Adrenal gland (tissue), 12 donors: ENCODE results near the gene CTU2. TPM values are rescaled to one million over a fixed set of nuclear protein-coding genes. Genes with fewer than 3 reads are reported as not detected.
A peak's percentile ranks its signal among the peaks of the same experiment; 100 is the strongest.

Experiments used
- DNase-seq, 7 donors: peaks; one replicate each; pipeline ENCODE4 v3.0.0-alpha.2; 2019 to 2020
- H3K27ac ChIP-seq, 5 donors: fragments of 200-600 bp; sonication (generic) in 4 of 5; 1 replicate in 3 of 5; 2 replicates in 2 of 5; pipeline versions ENCODE4 v1.5.1 to v1.8.0; 2016 to 2020; ENCODE audit warnings: mild to moderate bottlenecking in 1 of 5
- H3K27me3 ChIP-seq: fragments of 200-600 bp; 2 replicates; pipeline ENCODE4 v1.8.0; 2021
- H3K36me3 ChIP-seq, 2 donors: fragments of 200-600 bp; replicated peaks in 1 of 2; 1 replicate in 1 of 2; 2 replicates in 1 of 2; pipeline versions ENCODE4 v1.5.1 to v1.8.0; 2018 to 2022
- H3K4me1 ChIP-seq, 2 donors: fragments of 200-600 bp; replicated peaks in 1 of 2; 1 replicate in 1 of 2; 2 replicates in 1 of 2; pipeline versions ENCODE4 v1.5.1 to v1.8.0; 2018 to 2021
- H3K4me3 ChIP-seq, 4 donors: fragments of 200-600 bp; sonication (generic) in 3 of 4; one replicate each; pipeline ENCODE4 v1.5.1; 2016 to 2018
- H3K9me3 ChIP-seq, 3 donors: fragments of 200-600 bp; sonication (generic) in 1 of 3; replicated peaks in 1 of 3; 1 replicate in 2 of 3; 2 replicates in 1 of 3; pipeline versions ENCODE4 v1.5.1 to v1.8.0; 2016 to 2021
- POLR2A ChIP-seq, 2 donors: fragments of 450-650 bp; IDR thresholded peaks; one replicate each; pipeline ENCODE4 v1.6.1; 2017; ENCODE audit warnings: antibody characterized with exemption in 2 of 2, mild to moderate bottlenecking in 2 of 2, moderate library complexity in 1 of 2
- WGBS, 4 donors: extraction: QIAGEN DNeasy Blood & Tissue Kit in 2 of 4; methylation state at CpG; one replicate each; pipeline versions ENCODE4 v1.1.5 to v1.1.7; 2013 to 2017; 5-methylcytosine and 5-hydroxymethylcytosine counted together
- intact Hi-C, 2 donors: fragments of 100-400 bp; cut with DNase I; formaldehyde crosslinking; loops; one replicate each; pipeline versions ENCODE4 v1.14.1 to v1.15.0; 2022 to 2023
- polyA plus RNA-seq, 3 donors: library from polyadenylated mRNA; stranded (reverse); fragments of 200-250 nt in 2 of 3; fragments of 350-450 nt in 1 of 3; fragmentation: Illumina TruSeq in 1 of 3; extraction: RNeasy Lipid Tissue Mini Kit (QIAGEN cat#74804) in 1 of 3; gene quantifications; one replicate each; pipeline ENCODE4 v1.2.3, GENCODE V29; 2013 to 2014
- total RNA-seq, 9 donors: library from RNA; depleted of rRNA in 4 of 9; stranded (reverse); fragments of >200 nt in 4 of 9; fragments of 120-200 nt in 1 of 9; fragmentation: NEBNext Ultra II Directional in 1 of 9; extraction: Animal tissue kit (Norgen Biotek cat#: 25700) in 1 of 9; gene quantifications; one replicate each; pipeline versions ENCODE4 v1.1.0 to v1.2.4, GENCODE V29; 2013 to 2023
- TF ChIP-seq, protein P1 (sequence below), 6 experiments: fragments of 450-650 bp in 4 of 6; fragments of 200-600 bp in 2 of 6; sonication (generic) in 1 of 6; IDR thresholded peaks; 1 replicate in 5 of 6; 2 replicates in 1 of 6; pipeline versions ENCODE4 v1.5.1 to v1.8.0; 2016 to 2021; ENCODE audit warnings: antibody characterized with exemption in 6 of 6, mild to moderate bottlenecking in 2 of 6, moderate library complexity in 1 of 6
- donor health status: healthy with polysubstance abuse.
- donor health status: Bipolar disorder and iron deficiency.
- donor health status: DM: yes; HTN: yes; CAD: no.
- donor health status: DM: no; HTN: no; CAD: no.
- donor health status: DM: no; HTN: no; CAD: no.
- donor health status: DM: yes; HTN: yes; CAD: no.

Gene CTU2
- total and polyA plus RNA-seq, 12 donors: 3.6 to 43.8 (median 14.0) TPM

DNA sequence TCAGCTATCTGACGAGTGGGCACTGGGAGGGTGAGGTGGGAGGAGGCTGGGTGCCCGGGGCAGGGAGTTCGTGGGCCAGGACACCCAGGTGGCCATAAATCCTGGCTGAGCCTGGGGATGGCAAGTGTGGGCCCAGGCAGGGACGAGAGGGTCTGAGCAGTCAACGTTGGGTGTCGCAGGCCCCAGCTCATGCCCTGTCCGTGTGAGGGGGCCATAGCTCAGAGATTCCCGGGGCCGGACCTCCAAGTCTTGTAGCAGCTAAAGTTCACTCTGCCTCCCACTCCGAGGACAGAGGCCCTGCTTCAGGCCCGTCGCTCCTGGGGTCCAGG lies 34.4 kb downstream of the CTU2 start:
- peaks cover 0 to 19% of the 10 kb centered on the region in 2 donors for H3K36me3 ChIP-seq
- TF ChIP-seq POLR2A (IDR thresholded peaks at IDR 0.05): no peak
- TF ChIP-seq, protein P1, sequence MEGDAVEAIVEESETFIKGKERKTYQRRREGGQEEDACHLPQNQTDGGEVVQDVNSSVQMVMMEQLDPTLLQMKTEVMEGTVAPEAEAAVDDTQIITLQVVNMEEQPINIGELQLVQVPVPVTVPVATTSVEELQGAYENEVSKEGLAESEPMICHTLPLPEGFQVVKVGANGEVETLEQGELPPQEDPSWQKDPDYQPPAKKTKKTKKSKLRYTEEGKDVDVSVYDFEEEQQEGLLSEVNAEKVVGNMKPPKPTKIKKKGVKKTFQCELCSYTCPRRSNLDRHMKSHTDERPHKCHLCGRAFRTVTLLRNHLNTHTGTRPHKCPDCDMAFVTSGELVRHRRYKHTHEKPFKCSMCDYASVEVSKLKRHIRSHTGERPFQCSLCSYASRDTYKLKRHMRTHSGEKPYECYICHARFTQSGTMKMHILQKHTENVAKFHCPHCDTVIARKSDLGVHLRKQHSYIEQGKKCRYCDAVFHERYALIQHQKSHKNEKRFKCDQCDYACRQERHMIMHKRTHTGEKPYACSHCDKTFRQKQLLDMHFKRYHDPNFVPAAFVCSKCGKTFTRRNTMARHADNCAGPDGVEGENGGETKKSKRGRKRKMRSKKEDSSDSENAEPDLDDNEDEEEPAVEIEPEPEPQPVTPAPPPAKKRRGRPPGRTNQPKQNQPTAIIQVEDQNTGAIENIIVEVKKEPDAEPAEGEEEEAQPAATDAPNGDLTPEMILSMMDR (IDR thresholded peaks at IDR 0.05): no peak
- no peak for DNase-seq

DNA sequence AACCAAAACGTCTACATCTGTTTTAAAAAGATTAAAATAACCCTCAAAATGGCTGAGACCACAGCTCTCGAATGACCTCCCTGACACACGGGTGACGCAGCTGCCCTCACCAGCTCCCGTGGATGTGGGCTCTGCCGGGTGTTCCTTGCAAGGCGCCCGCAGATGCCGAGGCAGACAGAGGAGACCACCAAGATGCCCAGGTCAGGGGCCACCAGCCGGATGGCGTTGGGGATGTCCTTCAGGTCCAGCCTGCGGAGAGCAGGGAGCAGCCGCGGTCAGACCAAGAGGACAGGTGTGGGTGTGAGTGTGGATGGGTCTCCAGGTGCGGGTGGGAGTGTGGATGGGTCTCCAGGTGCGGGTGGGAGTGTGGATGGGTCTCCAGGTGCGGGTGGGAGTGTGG lies 35.1 kb downstream of the CTU2 start:
- H3K27ac ChIP-seq: no peak overlapping the region
- 90 to 94% (median 90%) methylated on average over 16 to 17 of the region's 17 CpGs for WGBS, 4 donors
- no peak overlapping the region for H3K4me3 ChIP-seq
- H3K4me1 ChIP-seq: peaks cover 0 to 16% of the 10 kb centered on the region in 2 donors
- no peak for DNase-seq
- intact Hi-C loops: loop anchor here (2.0 to 5.0 kb wide), 2 partner anchors 45 to 426 kb away; no protein-coding TSS in a partner anchor
- no peak for TF ChIP-seq POLR2A (IDR thresholded peaks at IDR 0.05)
- TF ChIP-seq, protein P1 (IDR thresholded peaks at IDR 0.05): no peak
- H3K9me3 ChIP-seq: no peaks in the 10 kb centered on the region
- no peaks in the 10 kb centered on the region for H3K27me3 ChIP-seq
- H3K36me3 ChIP-seq: peaks cover 0 to 15% of the 10 kb centered on the region in 2 donors

More for the DNA sequence above, 34.4 kb downstream of the CTU2 start:
- H3K4me1 ChIP-seq: peaks cover 0 to 16% of the 10 kb centered on the region in 2 donors
- WGBS, 4 donors: 88 to 92% (median 92%) methylated on average over 5 to 12 of the region's 12 CpGs
- no peaks in the 10 kb centered on the region for H3K27me3 ChIP-seq
- H3K27ac ChIP-seq: no peak overlapping the region
- H3K4me3 ChIP-seq: no peak overlapping the region
- intact Hi-C loops: loop anchor here (2.0 to 5.0 kb wide), 2 partner anchors 46 to 427 kb away; no protein-coding TSS in a partner anchor
- H3K9me3 ChIP-seq: no peaks in the 10 kb centered on the region

DNA sequence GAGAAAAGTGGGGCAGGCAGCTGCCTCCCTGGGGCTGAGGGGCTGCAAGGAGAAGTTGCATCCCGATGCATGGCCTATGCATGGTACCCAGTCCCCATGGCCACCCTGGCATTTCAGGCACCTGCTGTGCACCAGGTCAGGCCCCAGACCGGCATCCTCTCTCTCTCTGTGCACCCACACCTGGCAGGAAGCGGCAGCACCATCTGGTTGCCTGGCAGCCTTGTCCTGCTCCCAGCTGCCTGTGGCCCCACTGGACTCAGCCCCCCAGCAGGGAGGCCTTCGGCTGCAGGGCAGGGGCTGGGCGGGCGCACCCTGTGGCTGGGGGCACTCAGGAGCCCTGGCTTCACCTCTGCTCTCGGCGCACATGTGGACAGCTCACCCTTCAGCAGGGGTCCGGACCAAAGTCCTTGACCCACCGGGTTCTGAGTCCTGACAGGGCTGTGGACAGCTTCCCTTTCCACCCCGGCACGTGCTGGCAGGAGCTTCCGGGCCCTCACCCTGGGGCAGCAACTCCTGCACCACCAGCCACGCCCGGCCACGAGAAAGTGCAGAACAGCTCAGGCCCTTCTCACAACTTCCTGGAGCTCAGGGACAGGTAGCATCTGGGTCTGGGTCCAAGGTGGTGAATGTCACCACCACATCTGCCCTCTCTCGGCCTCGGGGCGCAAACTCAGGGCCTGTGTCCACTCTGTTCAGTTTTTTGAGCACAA lies 36.7 kb downstream of the CTU2 start:
- 75 to 100% (median 86%) methylated on average over 2 to 19 of the region's 19 CpGs for WGBS, 4 donors
- Histone ChIP-seq H3K4me1 (peaks cover 0 to 12% of the 10 kb centered on the region in 2 donors), H3K4me3 (no peak overlapping the region), H3K9me3 (no peaks in the 10 kb centered on the region), H3K27me3 (no peaks in the 10 kb centered on the region), H3K36me3 (peaks cover 0 to 15% of the 10 kb centered on the region in 2 donors), H3K27ac (no peak overlapping the region)
- intact Hi-C loops: loop anchor here in 1 of 2 donors (5.0 kb wide), 1 partner anchor 424 kb away; no protein-coding TSS in a partner anchor
- DNase-seq: no peak
- TF ChIP-seq POLR2A (IDR thresholded peaks at IDR 0.05): no peak
- TF ChIP-seq, protein P1 (IDR thresholded peaks at IDR 0.05): no peak

DNA sequence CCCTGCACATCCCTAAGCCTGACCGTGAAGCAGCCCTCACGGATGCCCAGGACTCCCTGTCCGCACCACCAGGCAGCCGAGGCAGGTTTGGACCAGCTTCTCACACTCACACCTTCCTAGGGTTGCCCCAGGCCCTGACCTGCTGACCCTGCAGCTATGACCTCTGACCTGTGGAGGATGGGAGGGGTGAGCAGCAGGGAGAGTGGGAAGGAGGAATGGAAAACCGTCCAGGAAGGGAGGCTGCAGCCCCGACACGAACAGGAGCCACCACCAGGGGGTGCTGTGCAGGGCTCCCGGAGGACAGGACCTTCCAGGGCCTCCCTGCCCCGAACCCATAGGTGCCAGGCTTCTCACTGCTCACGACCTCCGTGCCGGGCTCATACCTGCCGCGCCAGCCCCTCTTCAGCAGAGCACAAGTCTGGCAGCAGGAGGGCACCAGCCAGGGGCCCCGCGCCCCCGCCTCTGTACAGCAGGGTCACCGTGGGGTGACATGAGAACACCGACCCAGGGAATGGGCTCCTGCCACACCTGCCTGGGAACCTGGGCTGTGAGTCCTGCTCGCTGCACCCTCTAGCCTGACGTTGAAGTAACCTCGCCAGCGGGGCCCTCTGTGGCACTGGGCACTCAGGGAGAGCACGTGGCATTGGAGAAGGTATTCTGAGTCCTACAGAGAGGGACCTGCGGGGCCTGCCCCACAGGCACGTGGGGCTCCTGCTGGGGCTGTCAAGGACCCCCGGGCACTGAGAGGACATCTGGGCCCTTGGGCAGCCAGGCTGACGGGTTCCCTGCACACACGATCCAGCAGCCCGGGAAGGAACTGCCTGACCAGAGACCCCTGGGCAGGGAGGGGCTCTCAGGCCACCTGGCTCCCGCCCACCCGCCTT lies 37.6 kb downstream of the CTU2 start:
- Histone ChIP-seq H3K4me1 (peaks cover 0 to 12% of the 10 kb centered on the region in 2 donors), H3K36me3 (peaks cover 0 to 15% of the 10 kb centered on the region in 2 donors), H3K9me3 (no peaks in the 10 kb centered on the region), H3K27ac (peak overlapping the region in 1 of 5 donors; percentile 43), H3K4me3 (no peak overlapping the region), H3K27me3 (no peaks in the 10 kb centered on the region)
- 52 to 67% (median 58%) methylated on average over 6 to 32 of the region's 32 CpGs for WGBS, 4 donors
- TF ChIP-seq, protein P1 (IDR thresholded peaks at IDR 0.05): peak; percentile 79 to 92 (median 87)
- TF ChIP-seq POLR2A (IDR thresholded peaks at IDR 0.05): no peak
- peak; percentile 71 to 88 (median 83) for DNase-seq
- intact Hi-C loops: loop anchor here in 1 of 2 donors (2.0 to 5.0 kb wide), 2 partner anchors 41 to 423 kb away; partner anchors contain the start of gene PIEZO1
